ENCODE data around the gene CACNA1C. TPM values are rescaled to one million over a fixed set of nuclear protein-coding genes. Genes with fewer than 3 reads are reported as not detected.

Gene CACNA1C
- total RNA-seq, 4 donors from 2014 or later: 5.2 to 12.9 (median 6.3) TPM

- DNase-seq (ENCODE audit: low spot score in 2 of 2): no peak
- Histone ChIP-seq H3K36me3 (no peaks in the 10 kb centered on the region), H3K4me3 (no peak overlapping the region), H3K4me1 (peaks cover 0 to 6% (median 0%) of the 10 kb centered on the region in 4 donors), H3K9me3 (peaks cover 0 to 3% (median 0%) of the 10 kb centered on the region in 4 donors), H3K27ac (peak overlapping the region in 1 of 4 donors; percentile 39), H3K27me3 (no peaks in the 10 kb centered on the region)
- TF ChIP-seq POLR2A (IDR thresholded peaks at IDR 0.05): no peak
- TF ChIP-seq, protein P1, sequence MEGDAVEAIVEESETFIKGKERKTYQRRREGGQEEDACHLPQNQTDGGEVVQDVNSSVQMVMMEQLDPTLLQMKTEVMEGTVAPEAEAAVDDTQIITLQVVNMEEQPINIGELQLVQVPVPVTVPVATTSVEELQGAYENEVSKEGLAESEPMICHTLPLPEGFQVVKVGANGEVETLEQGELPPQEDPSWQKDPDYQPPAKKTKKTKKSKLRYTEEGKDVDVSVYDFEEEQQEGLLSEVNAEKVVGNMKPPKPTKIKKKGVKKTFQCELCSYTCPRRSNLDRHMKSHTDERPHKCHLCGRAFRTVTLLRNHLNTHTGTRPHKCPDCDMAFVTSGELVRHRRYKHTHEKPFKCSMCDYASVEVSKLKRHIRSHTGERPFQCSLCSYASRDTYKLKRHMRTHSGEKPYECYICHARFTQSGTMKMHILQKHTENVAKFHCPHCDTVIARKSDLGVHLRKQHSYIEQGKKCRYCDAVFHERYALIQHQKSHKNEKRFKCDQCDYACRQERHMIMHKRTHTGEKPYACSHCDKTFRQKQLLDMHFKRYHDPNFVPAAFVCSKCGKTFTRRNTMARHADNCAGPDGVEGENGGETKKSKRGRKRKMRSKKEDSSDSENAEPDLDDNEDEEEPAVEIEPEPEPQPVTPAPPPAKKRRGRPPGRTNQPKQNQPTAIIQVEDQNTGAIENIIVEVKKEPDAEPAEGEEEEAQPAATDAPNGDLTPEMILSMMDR (IDR thresholded peaks at IDR 0.05): no peak
- TF ChIP-seq EP300 (IDR thresholded peaks at IDR 0.05): no peak
- 42 to 50% methylated on average over 5 of the region's 5 CpGs for WGBS, 2 donors
These were observed 11.3 kb downstream of the CACNA1C start for GRCh38 chr12:2064071-2064507.

DNA sequence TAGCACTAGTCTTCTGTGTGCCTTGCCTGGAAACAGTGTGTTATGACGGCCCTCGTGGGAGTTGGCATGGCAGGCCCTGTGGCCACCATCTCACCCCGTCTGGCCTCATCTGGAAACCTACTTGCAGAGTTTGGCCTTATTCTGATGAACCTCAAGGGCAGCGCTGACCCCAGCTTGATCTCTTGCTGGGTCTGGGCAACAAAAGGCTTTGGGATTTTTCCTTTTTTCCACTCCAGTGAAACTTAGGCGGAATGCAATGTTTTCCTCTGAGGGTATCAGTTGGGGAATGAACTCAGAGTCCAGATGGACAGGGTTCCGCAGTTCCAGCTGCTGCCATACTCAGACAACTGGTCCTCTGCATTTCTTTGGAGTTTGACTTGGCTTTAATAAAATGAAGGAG, 15.9 kb downstream of the CACNA1C start:
- peaks cover 0 to 6% (median 0%) of the 10 kb centered on the region in 4 donors for H3K4me1 ChIP-seq
- DNase-seq (ENCODE audit: low spot score in 2 of 2): no peak
- H3K4me3 ChIP-seq: no peak overlapping the region
- peaks cover 0 to 31% (median 2%) of the 10 kb centered on the region in 4 donors for H3K9me3 ChIP-seq
- no peaks in the 10 kb centered on the region for H3K27me3 ChIP-seq
- WGBS, 2 donors: 80 to 81% methylated on average over 6 of the region's 6 CpGs
- TF ChIP-seq POLR2A (IDR thresholded peaks at IDR 0.05) (no peak), EP300 (IDR thresholded peaks at IDR 0.05) (no peak)
- TF ChIP-seq, protein P1 (IDR thresholded peaks at IDR 0.05): no peak
- H3K36me3 ChIP-seq: no peaks in the 10 kb centered on the region
- H3K27ac ChIP-seq: no peak overlapping the region

DNA sequence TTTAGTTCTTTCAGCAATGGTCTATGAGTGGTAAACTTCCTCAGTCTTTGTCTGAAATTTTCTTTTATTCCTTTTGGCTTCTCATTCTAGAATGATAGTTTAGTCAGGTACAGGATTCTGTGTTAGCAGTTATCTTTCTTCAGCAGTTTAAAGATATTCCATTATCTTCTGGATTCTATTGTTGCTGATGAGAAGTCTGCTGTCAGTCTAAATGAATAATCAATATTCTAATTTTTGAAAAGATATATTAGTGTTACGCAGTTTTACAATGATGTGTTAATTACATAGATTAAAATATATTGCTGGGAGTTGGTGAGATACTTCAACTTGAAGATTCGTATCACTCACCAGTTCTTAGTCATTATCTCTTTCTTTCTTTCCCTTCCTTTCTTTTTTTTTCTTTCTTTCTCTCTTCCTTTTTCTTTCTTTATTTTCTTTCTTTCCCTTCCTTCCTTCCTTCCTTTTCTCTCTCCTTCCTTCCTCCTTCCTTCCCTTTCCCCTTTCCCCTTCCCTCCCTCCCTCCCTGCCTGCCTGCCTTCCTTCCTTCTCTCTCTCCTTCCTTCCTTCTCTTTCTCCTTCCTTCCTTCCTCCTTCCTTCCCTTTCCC, 17.8 kb downstream of the CACNA1C start:
- H3K27me3 ChIP-seq: no peaks in the 10 kb centered on the region
- WGBS, 2 donors: 93 to 96% methylated on average over 2 of the region's 2 CpGs
- no peak for DNase-seq (ENCODE audit: low spot score in 2 of 2)
- H3K4me1 ChIP-seq: no peaks in the 10 kb centered on the region
- no peaks in the 10 kb centered on the region for H3K36me3 ChIP-seq
- H3K4me3 ChIP-seq: no peak overlapping the region
- H3K9me3 ChIP-seq: peaks cover 0 to 31% (median 2%) of the 10 kb centered on the region in 4 donors
- no peak overlapping the region for H3K27ac ChIP-seq
- TF ChIP-seq EP300 (IDR thresholded peaks at IDR 0.05) (no peak), POLR2A (IDR thresholded peaks at IDR 0.05) (no peak)
- TF ChIP-seq, protein P1 (IDR thresholded peaks at IDR 0.05): no peak

GRCh38 chr12:2074792-2075191, 22.0 kb downstream of the CACNA1C start:
- H3K4me1 ChIP-seq: no peaks in the 10 kb centered on the region
- DNase-seq (ENCODE audit: low spot score in 2 of 2): no peak
- 76 to 84% methylated on average over 4 of the region's 4 CpGs for WGBS, 2 donors
- H3K4me3 ChIP-seq: no peak overlapping the region
- no peak for TF ChIP-seq EP300 (IDR thresholded peaks at IDR 0.05)
- TF ChIP-seq, protein P1 (IDR thresholded peaks at IDR 0.05): no peak
- TF ChIP-seq POLR2A (IDR thresholded peaks at IDR 0.05): no peak
- H3K36me3 ChIP-seq: no peaks in the 10 kb centered on the region
- H3K27me3 ChIP-seq: no peaks in the 10 kb centered on the region
- peaks cover 0 to 21% (median 2%) of the 10 kb centered on the region in 4 donors for H3K9me3 ChIP-seq
- H3K27ac ChIP-seq: no peak overlapping the region

- H3K4me1 ChIP-seq: no peaks in the 10 kb centered on the region
- no peaks in the 10 kb centered on the region for H3K27me3 ChIP-seq
- peak overlapping the region in 1 of 4 donors; percentile 50 for H3K27ac ChIP-seq
- H3K9me3 ChIP-seq: peaks cover 0 to 18% (median 0%) of the 10 kb centered on the region in 4 donors
- no peak for DNase-seq (ENCODE audit: low spot score in 2 of 2)
- no peak overlapping the region for H3K4me3 ChIP-seq
- WGBS, 2 donors: 61 to 63% methylated on average over 9 of the region's 9 CpGs
- H3K36me3 ChIP-seq: no peaks in the 10 kb centered on the region
- TF ChIP-seq, protein P1 (IDR thresholded peaks at IDR 0.05): no peak
These were observed 22.9 kb downstream of the CACNA1C start for GRCh38 chr12:2075508-2076195.

All from tibial nerve (tissue), 4 donors.